ENCODE data around the gene RAB19. TPM values are rescaled to one million over a fixed set of nuclear protein-coding genes. Genes with fewer than 3 reads are reported as not detected.

The RAB19 gene
- total and polyA plus RNA-seq, 2 of the 13 experiments (the other 11 are each of a cell fraction or from before 2014, with no cell fraction given): 0.31 TPM; not detected in 1

GRCh38 chr7:140476698-140477261 lies 72.9 kb downstream of the RAB19 start:
- no peak for DNase-seq (ENCODE audit: low spot score)
- TF ChIP-seq NCOA1 (CRISPR knock-in tag; IDR thresholded peaks at IDR 0.05) (no peak), ZNF18 (CRISPR knock-in tag; IDR thresholded peaks at IDR 0.05; ENCODE audit: insufficient replicate concordance) (no peak), ZNF549 (CRISPR knock-in tag; IDR thresholded peaks at IDR 0.05) (no peak), ZNF773 (CRISPR knock-in tag; IDR thresholded peaks at IDR 0.05; ENCODE audit: borderline replicate concordance) (no peak), ARID2 (CRISPR knock-in tag; IDR thresholded peaks at IDR 0.05; ENCODE audit: borderline replicate concordance) (no peak), PRDM4 (CRISPR knock-in tag; IDR thresholded peaks at IDR 0.05; ENCODE audit: borderline replicate concordance) (no peak), GATA4 (IDR thresholded peaks at IDR 0.05; ENCODE audit: borderline replicate concordance, low read depth) (no peak), ZSCAN5A (CRISPR knock-in tag; IDR thresholded peaks at IDR 0.05; ENCODE audit: borderline replicate concordance) (no peak)
- no peak for FAIRE-seq
- Histone ChIP-seq H3K9me3 (ENCODE audit: low read length) (no peaks in the 10 kb centered on the region), H3K9ac (ENCODE audit: insufficient read depth, low read depth, low read length) (no peak overlapping the region), H4K20me1 (ENCODE audit: insufficient read depth, low read length) (peaks cover 33% of the 10 kb centered on the region), H3K4me2 (ENCODE audit: low read depth, low read length) (peak overlapping the region; percentile 87), H3K36me3 (replicated peaks in 1 of 2; ENCODE audit: control insufficient read depth in 1 of 2, insufficient read depth in 2 of 2, low read length in 2 of 2) (peaks cover 0 to under 1% of the 10 kb centered on the region in 2 experiments; a peak in 1 of 5 replicates), H3K4me3 (replicated peaks in 1 of 3; ENCODE audit: insufficient read depth in 1 of 3, low read depth in 2 of 3, low read length in 3 of 3) (0 out of 6 replicates have a peak overlapping the region, but pooled peaks of 1 of the 3 experiments have one; percentile 95), H3K27me3 (ENCODE audit: control insufficient read depth in 1 of 2, insufficient read depth in 2 of 2, low read length in 2 of 2) (no peaks in the 10 kb centered on the region), H3K4me1 (ENCODE audit: insufficient read depth, low read length) (peaks cover 28% of the 10 kb centered on the region), H2AFZ (ENCODE audit: low read length) (no peak overlapping the region), H3K27ac (ENCODE audit: extremely low read length, insufficient read depth, low read length) (no peak overlapping the region), H3K79me2 (ENCODE audit: insufficient read depth, low read length) (peaks cover 62% of the 10 kb centered on the region)
- 87% methylated on average over 11 of the region's 11 CpGs for WGBS (ENCODE audit: low lambda C conversion rate)
- no peak for ATAC-seq
- intact Hi-C loops (cut with micrococcal nuclease; ENCODE audit: unreplicated experiment) (no loop called here), in situ Hi-C loops (cut with HindIII; ENCODE audit: extremely low pct_ligation_motif_present, low pct_unique_long_range_greater_than_20kb) (no loop called here)
- ChIA-PET POLR2A (interaction anchor here (0.6 kb wide), 1 partner anchor 170 kb away, joined by 3 read pairs; no protein-coding TSS in a partner anchor), CTCF (ENCODE audit: low intra/inter-chr PET ratio, low total read pairs) (interaction anchor here (1.9 kb wide), 1 partner anchor 16 kb away, joined by 22 read pairs; no protein-coding TSS in a partner anchor)
- BruUV-seq (replicated peaks): no TSS peak

Small RNA genes within 50 kb of the gene (small RNA-seq; reads per million reads assigned to genes)
- gene RNA5SP247 (ENCODE audit: insufficient read depth in 2 of 3, insufficient read length in 3 of 3, low read depth in 2 of 3, low replicate concordance in 1 of 3) (0 reads per million in 3 experiments), gene RNA5SP248 (ENCODE audit: insufficient read depth in 2 of 3, insufficient read length in 3 of 3, low read depth in 2 of 3, low replicate concordance in 1 of 3) (0.61 to 92.8 (median 4.6) reads per million in 3 experiments)

Other genes starting within 250 kb of the RAB19 start
- gene KDM7A, start 227.1 kb upstream of the RAB19 start, total RNA-seq (2016; rRNA removed; fragmentation: Illumina TruSeq; extraction: Trizol): 10.8 and 15.0 TPM in 2 replicates
- 15.7 and 16.8 TPM in 2 replicates for gene KDM7A, start 227.1 kb upstream of the RAB19 start, polyA plus RNA-seq (2011; rRNA removed)
- 12.9 and 21.3 TPM in 2 replicates for gene SLC37A3, start 5.5 kb upstream of the RAB19 start, total RNA-seq (2016; rRNA removed; fragmentation: Illumina TruSeq; extraction: Trizol)
- 27.9 and 32.6 TPM in 2 replicates for gene SLC37A3, start 5.5 kb upstream of the RAB19 start, polyA plus RNA-seq (2011; rRNA removed)
- 32.8 and 38.2 TPM in 2 replicates for gene MKRN1, start 75.4 kb downstream of the RAB19 start, total RNA-seq (2016; rRNA removed; fragmentation: Illumina TruSeq; extraction: Trizol)
- 27.5 and 28.5 TPM in 2 replicates for gene MKRN1, start 75.4 kb downstream of the RAB19 start, polyA plus RNA-seq (2011; rRNA removed)
- gene DENND2A, start 236.8 kb downstream of the RAB19 start, total RNA-seq (2016; rRNA removed; fragmentation: Illumina TruSeq; extraction: Trizol): not detected in 2 replicates
- 0.12 TPM in 1 of 2 replicates, not detected in the other for gene DENND2A, start 236.8 kb downstream of the RAB19 start, polyA plus RNA-seq (2011; rRNA removed)

Measured in HepG2 (cell line).